LHCN-M2 (cell line): ENCODE results near the gene TMEM255A. TPM values are rescaled to one million over a fixed set of nuclear protein-coding genes. Genes with fewer than 3 reads are reported as not detected.

Source experiments
- total RNA-seq: library from RNA; depleted of rRNA; stranded (reverse); fragments of >200 nt; gene quantifications from 2 replicates; pipeline ENCODE4 v1.2.3, GENCODE V29; 2014; rRNA removed

Gene TMEM255A
- total RNA-seq, 1 experiment from 2014 or later, result 0.17 TPM

Other genes starting within 250 kb of the TMEM255A start
- gene RHOXF2B, start 233.8 kb downstream of the TMEM255A start, total RNA-seq, result not detected in 2 replicates
- not detected in 2 replicates for gene RHOXF1, start 195.5 kb downstream of the TMEM255A start, total RNA-seq
- gene RHOXF2, start 152.8 kb downstream of the TMEM255A start, total RNA-seq, result not detected in 2 replicates
- gene ZBTB33, start 60.6 kb downstream of the TMEM255A start, total RNA-seq, result 16.4 and 18.1 TPM in 2 replicates
- gene ATP1B4, start 50.6 kb upstream of the TMEM255A start, total RNA-seq, result not detected in 2 replicates
- gene LAMP2, start 157.8 kb upstream of the TMEM255A start, total RNA-seq, result 121 and 139 TPM in 2 replicates
- gene CUL4B, start 249.5 kb upstream of the TMEM255A start, total RNA-seq, result 50.5 and 55.9 TPM in 2 replicates